HuH-7 (cell line): ENCODE measurements around the gene SLX1A.
"Not testable (repeated sequence)": the region's sequence is repeated elsewhere in the genome, so short reads cannot be mapped to it uniquely, and the experiment has no call there.

Experiments used
- DNase-seq: peaks from one replicate; pipeline ENCODE4 v3.0.0; 2011; ENCODE audit warnings: low spot score

SLX1A gene

DNA sequence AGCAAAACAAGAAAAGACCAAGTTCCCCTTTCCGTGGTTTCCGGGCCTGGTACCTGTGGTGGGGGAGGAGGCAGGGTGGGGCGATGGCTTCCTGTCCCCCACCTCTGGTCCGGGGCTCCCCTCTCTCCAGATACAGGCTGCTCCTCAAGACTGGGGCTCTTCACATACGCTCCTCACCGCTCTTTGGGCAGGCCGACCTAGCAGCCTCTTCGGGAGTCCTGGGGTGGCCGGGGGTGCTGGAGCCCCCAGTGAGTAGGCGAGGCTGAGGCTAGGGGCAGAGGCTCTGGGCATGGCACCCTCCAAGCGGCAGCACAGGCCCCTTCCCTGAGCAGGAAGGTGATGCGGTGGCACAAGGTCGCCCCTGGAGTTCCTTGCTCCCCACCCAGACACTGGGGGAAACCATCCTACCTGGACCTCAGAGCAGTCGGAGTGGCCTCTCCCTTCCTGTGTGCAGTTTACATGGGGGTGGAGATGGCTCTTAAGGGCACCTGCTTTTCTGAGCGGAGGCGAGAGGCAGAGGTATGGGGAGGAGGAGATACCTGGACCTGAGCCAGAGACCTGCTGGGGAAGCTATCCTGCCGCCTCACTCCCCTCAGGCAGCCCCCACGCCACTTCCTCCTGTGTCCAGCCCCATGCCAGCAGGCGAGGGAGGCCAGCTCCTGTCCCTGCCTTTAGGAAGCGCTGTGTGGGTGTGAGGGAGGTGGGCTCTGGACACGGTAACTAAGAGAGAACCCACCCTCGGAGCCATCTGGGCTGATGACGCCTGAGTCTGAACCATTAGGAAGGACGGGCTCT, 9.4 kb upstream of the SLX1A start:
- no peak for DNase-seq

DNA sequence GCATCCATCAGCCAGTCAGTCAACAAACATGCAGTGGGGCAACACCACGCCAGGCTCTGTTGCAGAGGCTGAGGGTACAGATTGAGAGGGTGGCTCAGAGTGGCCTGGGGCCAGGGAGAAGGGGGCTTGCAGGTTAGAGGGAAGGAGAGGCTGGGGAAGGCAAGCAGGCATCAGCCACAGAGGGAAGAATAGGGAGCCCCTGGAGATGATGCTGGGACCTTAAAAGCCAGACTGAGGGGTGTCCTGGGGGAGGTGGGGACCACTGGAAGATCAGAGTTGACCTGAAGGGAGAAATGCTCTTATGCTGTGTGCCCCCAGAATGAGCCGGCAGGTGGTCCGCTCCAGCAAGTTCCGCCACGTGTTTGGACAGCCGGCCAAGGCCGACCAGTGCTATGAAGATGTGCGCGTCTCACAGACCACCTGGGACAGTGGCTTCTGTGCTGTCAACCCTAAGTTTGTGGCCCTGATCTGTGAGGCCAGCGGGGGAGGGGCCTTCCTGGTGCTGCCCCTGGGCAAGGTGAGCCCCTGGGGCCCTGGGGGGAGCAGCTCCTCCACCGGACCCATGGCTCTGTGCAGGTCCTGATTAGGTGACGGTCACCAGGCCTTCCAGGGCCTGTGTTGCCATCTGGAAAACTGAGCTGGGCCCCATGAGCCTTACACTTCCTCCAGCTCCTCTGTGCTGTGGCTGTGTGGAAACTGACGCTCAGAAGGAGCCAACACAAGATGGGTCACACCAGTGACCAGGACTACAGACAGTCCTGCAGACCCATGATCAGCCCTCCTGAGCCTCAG, 8.6 kb upstream of the SLX1A start:
- DNase-seq: no peak

- DNase-seq: no peak
Observed at GRCh38 chr16:30185683-30186421, 7.8 kb upstream of the SLX1A start.

- DNase-seq: no peak
Observed at GRCh38 chr16:30186444-30186781, 7.3 kb upstream of the SLX1A start.

DNA sequence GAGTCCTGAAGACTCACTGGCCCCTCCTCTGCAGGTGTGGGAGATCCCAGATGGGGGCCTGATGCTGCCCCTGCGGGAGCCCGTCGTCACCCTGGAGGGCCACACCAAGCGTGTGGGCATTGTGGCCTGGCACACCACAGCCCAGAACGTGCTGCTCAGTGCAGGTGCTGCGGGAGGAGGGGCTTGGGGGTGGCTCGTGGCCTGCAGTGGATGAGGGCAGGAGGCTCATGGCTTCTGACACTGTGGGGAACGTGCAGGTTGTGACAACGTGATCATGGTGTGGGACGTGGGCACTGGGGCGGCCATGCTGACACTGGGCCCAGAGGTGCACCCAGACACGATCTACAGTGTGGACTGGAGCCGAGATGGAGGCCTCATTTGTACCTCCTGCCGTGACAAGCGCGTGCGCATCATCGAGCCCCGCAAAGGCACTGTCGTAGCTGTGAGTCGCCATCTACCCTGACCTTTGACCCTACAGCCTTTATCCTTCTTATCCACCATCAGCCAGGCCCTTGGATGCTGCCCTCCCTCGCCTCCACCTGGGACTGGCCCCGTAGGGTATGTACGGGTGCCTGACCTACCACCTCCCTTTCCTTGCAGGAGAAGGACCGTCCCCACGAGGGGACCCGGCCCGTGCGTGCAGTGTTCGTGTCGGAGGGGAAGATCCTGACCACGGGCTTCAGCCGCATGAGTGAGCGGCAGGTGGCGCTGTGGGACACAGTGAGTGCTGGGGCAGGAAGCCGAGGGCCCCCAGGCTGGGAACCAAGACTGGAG, 6.7 kb upstream of the SLX1A start:
- peak; percentile 73 for DNase-seq

DNA sequence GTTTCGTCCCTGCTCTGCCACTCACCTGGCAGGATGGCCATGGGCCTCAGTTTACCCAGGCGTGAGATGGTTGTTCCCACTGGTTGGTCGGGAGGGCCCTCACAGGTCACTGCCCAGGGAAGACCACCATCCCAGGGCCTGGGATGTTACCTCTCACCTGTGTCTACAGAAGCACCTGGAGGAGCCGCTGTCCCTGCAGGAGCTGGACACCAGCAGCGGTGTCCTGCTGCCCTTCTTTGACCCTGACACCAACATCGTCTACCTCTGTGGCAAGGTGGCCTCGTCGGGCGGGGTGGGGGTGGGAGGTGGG, 6.2 kb upstream of the SLX1A start:
- DNase-seq: no peak

DNA sequence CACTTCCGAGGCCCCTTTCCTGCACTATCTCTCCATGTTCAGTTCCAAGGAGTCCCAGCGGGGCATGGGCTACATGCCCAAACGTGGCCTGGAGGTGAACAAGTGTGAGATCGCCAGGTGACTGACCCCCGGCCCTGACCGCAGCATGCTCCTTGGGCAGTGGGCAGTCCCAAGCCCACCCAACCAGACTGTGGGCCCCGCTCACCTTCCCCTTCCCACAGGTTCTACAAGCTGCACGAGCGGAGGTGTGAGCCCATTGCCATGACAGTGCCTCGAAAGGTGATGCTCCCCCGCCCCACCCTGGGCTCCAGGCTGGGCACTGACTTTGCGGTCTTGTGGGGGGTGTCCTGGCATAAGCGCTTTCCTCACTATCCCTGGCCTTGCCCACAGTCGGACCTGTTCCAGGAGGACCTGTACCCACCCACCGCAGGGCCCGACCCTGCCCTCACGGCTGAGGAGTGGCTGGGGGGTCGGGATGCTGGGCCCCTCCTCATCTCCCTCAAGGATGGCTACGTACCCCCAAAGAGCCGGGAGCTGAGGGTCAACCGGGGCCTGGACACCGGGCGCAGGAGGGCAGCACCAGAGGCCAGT, 5.6 kb upstream of the SLX1A start:
- no peak for DNase-seq

DNA sequence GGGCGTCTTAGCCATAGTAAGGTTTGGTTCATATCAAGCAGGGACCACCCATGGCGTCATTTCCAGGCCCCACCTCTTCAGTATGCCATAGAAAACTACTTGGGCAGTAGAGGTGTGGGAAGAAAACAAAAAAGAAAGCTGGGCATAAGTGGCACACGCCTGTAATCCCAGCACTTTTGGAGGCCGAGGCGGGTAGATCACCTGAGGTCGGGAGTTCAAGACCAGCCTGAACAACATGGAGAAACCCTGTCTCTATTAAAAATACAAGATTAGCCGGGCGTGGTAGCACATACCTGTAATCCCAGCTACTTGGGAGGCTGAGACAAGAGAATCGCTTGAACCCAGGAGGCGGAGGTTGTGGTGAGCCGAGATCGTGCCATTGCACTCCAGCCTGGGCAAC, 2.5 kb upstream of the SLX1A start:
- not testable (repeated sequence) for DNase-seq

DNA sequence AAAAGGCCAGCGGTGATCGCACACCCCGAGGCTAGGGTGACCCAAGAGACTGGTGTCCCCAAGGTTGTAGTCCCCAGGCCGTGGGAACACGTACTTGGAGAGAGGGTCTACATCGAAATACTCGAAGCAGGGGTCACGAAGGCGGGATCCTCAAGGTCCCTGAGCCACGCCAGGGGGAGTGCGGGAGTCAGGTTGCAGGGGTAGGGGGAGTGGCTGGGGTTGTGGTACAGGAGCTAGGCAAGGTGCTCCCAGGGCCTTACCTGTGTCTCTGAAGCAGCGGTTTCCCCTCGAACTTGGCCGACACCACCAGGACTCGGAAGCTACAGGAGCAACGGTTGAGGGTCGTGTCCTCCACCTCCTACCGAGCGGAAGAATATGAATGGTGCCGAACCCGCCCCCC, 577 bp upstream of the SLX1A start:
- not testable (repeated sequence) for DNase-seq

DNA sequence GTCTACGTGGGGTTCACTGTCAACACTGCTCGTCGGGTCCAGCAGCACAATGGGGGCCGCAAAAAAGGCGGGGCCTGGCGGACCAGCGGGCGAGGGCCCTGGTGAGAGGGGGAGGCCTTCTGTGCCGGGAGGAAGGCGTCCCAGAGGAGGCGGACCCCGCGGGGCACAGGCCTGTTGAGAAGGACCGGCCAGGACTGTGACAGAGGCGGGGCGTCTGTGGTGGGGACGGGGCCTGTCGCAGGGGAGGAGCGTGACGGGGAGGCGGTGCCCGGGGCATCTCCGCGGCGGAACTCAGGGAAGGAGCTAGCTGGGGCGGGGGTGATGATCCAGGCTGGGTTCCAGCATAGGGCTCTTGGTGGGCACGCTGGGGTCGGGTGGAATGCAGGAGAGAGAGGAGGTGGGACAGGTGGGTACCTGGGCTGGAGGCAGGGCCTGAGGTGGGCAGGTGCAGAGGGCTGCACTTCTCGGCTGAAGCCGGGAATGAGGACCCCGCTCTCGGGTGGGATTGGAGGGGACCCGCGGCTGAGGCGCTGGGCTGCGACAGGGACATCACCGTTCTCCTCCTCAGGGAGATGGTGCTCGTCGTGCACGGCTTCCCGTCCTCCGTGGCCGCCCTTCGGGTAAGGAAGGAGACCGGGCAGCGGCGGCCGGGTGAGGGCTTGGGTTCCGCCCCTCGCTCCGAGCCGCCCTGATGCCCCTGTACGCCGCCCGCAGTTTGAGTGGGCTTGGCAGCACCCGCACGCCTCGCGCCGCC, 674 bp downstream of the SLX1A start:
- not testable (repeated sequence) for DNase-seq

GRCh38 chr16:30197001-30197400, 3.3 kb downstream of the SLX1A start:
- not testable (repeated sequence) for DNase-seq

DNA sequence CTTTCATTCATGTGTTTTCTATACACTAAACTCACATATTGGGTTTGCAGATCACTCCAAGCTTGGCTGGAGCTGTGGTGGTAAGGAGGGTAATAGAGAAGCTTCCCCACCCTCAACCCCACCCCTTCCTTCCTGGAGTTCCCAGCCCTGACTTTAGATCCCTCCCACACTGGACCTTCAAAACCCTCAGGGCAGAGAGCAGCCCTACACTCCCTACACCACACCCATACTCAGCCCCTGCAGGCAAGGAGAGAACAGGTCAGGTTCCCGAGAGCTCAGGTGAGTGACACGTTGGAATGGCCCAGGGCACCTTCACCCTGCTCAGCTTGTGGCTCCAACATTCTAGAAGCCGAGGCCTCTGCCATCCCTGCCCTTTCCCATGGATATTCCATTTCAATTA, 5.4 kb downstream of the SLX1A start, which contains the start of gene SULT1A3:
Gene SULT1A3 (plus strand): TSS at position 207 of the 400 bp plus-strand sequence. CDS start 1,474 bp downstream, outside the sequence.
- not testable (repeated sequence) for DNase-seq

- DNase-seq: not testable (repeated sequence)
Observed at GRCh38 chr16:30199608-30200343, 6.1 kb downstream of the SLX1A start.

GRCh38 chr16:30205541-30206236, 12.0 kb downstream of the SLX1A start:
- not testable (repeated sequence) for DNase-seq

- not testable (repeated sequence) for DNase-seq
Observed at GRCh38 chr16:30206252-30206651, 12.6 kb downstream of the SLX1A start.

DNA sequence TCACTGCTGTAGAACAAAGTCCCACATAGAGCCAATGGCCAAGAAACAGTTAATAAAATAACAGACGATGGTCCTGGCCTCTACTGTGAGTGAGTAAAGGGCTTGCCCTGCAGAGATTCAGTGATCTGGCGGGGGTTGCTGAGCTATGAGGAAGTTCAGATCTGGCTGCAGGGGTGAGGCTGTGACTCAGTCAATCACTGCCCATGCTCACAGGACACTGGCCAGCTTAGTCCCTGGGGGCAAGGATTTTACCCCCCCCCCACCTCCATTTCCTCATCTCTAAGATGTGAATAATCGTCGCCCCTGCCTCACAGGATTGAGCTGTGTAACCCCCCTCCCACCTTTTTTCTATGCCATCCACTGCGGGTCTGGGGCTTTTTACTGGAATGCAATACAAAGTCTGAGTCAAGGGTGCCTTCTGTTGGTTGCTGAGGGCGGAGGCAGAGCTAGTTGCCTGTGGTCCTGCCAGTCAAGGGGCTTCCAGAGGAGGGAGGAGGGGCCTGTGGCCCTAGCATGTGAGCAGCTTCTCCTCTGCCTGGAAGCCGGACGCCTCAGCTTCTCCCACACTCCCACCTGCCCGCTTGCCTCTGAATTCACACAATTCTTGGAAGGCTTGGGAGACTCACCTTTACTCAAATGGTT, 13.5 kb downstream of the SLX1A start:
- not testable (repeated sequence) for DNase-seq

DNA sequence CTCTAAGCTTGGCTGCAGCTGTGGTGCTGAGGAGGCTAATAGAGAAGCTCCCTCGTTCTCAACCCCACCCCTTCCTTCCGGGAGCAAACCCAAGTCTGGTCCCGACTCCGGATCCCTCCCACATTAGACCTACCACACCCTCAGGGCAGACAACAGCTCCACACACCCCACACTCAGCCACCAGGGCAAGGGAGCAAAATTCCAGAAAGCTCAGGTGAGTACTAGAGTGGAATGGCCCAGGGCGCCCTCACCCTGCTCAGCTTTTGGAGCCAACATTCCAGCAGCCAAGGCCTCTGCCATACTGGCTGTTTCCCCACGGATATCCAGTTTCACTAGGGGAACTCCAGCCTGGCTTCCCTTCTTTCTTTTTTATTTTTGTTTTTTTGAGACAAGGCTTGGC, 15.4 kb downstream of the SLX1A start:
- not testable (repeated sequence) for DNase-seq

- not testable (repeated sequence) for DNase-seq
Observed at GRCh38 chr16:30211414-30211813, 17.7 kb downstream of the SLX1A start.

DNA sequence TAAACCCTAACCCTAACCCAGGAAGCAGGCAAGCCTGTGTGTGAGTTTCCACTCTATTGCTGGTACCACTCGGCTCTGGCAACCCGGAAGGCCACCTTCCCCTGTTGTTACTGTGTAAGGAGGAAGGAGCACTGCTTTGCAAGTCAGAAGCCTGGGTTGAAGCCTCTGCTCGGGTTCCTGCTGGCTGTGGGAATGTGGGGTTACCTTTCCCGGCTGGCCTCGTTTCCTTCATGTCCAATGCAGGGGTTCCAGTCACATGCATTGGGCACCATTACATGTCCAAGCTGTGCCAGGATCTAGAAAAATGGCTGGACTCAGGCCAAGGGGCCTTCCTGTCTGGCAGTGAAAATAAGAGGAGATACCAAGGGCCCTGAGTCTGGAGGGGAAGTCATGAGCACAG, 23.4 kb downstream of the SLX1A start:
- DNase-seq: not testable (repeated sequence)
